Activated gamma-delta T cell (primary cell): ENCODE results near the gene GABARAPL2.
A peak's percentile ranks its signal among the peaks of the same experiment; 100 is the strongest.
"Not testable (repeated sequence)": the region's sequence is repeated elsewhere in the genome, so short reads cannot be mapped to it uniquely, and the experiment has no call there.

Experiments used
- DNase-seq: peaks from one replicate; lab custom pipeline; 2025; lab: John Stamatoyannopoulos, UW

Gene GABARAPL2

GRCh38 chr16:75591927-75592326 is 25.7 kb downstream of the GABARAPL2 start:
- DNase-seq = not testable (repeated sequence)

- DNase-seq = no peak
These were observed 27.1 kb downstream of the GABARAPL2 start for GRCh38 chr16:75593308-75593707.

GRCh38 chr16:75593825-75594820 is 27.9 kb downstream of the GABARAPL2 start:
- DNase-seq = no peak

- DNase-seq = no peak
These were observed 33.5 kb downstream of the GABARAPL2 start for GRCh38 chr16:75599452-75600277.

- no peak for DNase-seq
These were observed 37.1 kb downstream of the GABARAPL2 start for GRCh38 chr16:75603241-75603640.

- no peak for DNase-seq
These were observed 40.3 kb downstream of the GABARAPL2 start for GRCh38 chr16:75606507-75606906.

GRCh38 chr16:75614066-75614897 is 48.1 kb downstream of the GABARAPL2 start:
- DNase-seq = no peak

GRCh38 chr16:75615619-75616018 is 49.4 kb downstream of the GABARAPL2 start:
- no peak for DNase-seq

GRCh38 chr16:75616521-75617010 is 50.4 kb downstream of the GABARAPL2 start:
- DNase-seq = no peak

GRCh38 chr16:75617121-75617520 is 50.9 kb downstream of the GABARAPL2 start:
- no peak for DNase-seq

GRCh38 chr16:75618780-75619179 is 52.6 kb downstream of the GABARAPL2 start:
- DNase-seq = no peak

- DNase-seq = peak; percentile 70
These were observed 54.4 kb downstream of the GABARAPL2 start for GRCh38 chr16:75620326-75621169.

GRCh38 chr16:75621170-75621477 is 54.9 kb downstream of the GABARAPL2 start:
- no peak for DNase-seq

GRCh38 chr16:75622761-75623605 is 56.8 kb downstream of the GABARAPL2 start, which contains the start of gene ADAT1:
Gene ADAT1 (minus strand): TSS chr16:75623281. CDS start chr16:75620799, 2,482 bp downstream.
- DNase-seq = peak; percentile 94

GRCh38 chr16:75624921-75625334 is 58.7 kb downstream of the GABARAPL2 start:
- no peak for DNase-seq

- DNase-seq = no peak
These were observed 60.6 kb downstream of the GABARAPL2 start for GRCh38 chr16:75626806-75627205.
